ENCODE results near the gene STIL.

The STIL gene

GRCh38 chr1:47252795-47253194 is 61.2 kb downstream of the STIL start:
- no peak overlapping the region for H3K9ac ChIP-seq (ENCODE audit: low read depth, low read length)
- peaks cover 5% of the 10 kb centered on the region for H3K36me3 ChIP-seq (ENCODE audit: control insufficient read depth, insufficient read depth, low read length)
- H3K4me1 ChIP-seq (ENCODE audit: control insufficient read depth, insufficient read depth, low read length), result no peaks in the 10 kb centered on the region
- no peak overlapping the region for H3K4me3 ChIP-seq (ENCODE audit: low read depth, low read length)
- H3K9me3 ChIP-seq (ENCODE audit: control insufficient read depth, insufficient read depth, low read length), result no peaks in the 10 kb centered on the region
- no peaks in the 10 kb centered on the region for H3K27me3 ChIP-seq (ENCODE audit: control insufficient read depth, insufficient read depth, low read length)

GRCh38 chr1:47252369-47252768 is 61.6 kb downstream of the STIL start:
- no peaks in the 10 kb centered on the region for H3K9me3 ChIP-seq (ENCODE audit: control insufficient read depth, insufficient read depth, low read length)
- no peak overlapping the region for H3K4me3 ChIP-seq (ENCODE audit: low read depth, low read length)
- no peak overlapping the region for H3K9ac ChIP-seq (ENCODE audit: low read depth, low read length)
- no peaks in the 10 kb centered on the region for H3K4me1 ChIP-seq (ENCODE audit: control insufficient read depth, insufficient read depth, low read length)
- no peaks in the 10 kb centered on the region for H3K27me3 ChIP-seq (ENCODE audit: control insufficient read depth, insufficient read depth, low read length)
- peaks cover 3% of the 10 kb centered on the region for H3K36me3 ChIP-seq (ENCODE audit: control insufficient read depth, insufficient read depth, low read length)

- Histone ChIP-seq H3K4me3 (ENCODE audit: low read depth, low read length) (no peak overlapping the region), H3K9ac (ENCODE audit: low read depth, low read length) (no peak overlapping the region), H3K27me3 (ENCODE audit: control insufficient read depth, insufficient read depth, low read length) (peaks cover 6% of the 10 kb centered on the region), H3K9me3 (ENCODE audit: control insufficient read depth, insufficient read depth, low read length) (no peaks in the 10 kb centered on the region), H3K4me1 (ENCODE audit: control insufficient read depth, insufficient read depth, low read length) (no peaks in the 10 kb centered on the region), H3K36me3 (ENCODE audit: control insufficient read depth, insufficient read depth, low read length) (no peaks in the 10 kb centered on the region)
Measured at GRCh38 chr1:47249755-47250154, 64.2 kb downstream of the STIL start.

DNA sequence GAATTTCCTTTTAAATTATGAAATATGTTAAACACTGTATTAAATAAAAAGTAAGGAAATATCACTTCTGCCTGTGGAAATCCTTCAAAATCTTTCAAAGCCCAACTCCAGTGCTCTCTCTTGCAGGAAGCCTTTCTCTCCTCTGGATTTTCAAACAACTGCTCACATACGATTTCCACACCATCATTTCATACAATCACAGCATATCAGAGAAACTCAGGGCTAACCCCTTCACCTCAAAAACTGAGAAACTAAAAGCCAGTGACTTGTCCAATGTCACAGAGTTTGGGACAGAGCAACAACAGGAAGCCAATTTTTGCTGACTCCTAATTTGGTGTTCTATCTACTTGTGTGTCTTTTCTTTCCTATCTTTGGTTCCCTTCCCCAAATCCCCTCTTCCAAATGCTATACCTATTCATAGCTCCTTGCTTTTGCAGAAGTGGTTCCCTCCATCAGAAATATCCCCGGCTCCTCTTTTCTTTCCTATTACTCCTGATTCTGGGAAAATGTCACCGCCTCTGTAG is 69.5 kb downstream of the STIL start:
- Histone ChIP-seq H3K36me3 (ENCODE audit: control insufficient read depth, insufficient read depth, low read length) (no peaks in the 10 kb centered on the region), H3K9ac (ENCODE audit: low read depth, low read length) (no peak overlapping the region)

DNA sequence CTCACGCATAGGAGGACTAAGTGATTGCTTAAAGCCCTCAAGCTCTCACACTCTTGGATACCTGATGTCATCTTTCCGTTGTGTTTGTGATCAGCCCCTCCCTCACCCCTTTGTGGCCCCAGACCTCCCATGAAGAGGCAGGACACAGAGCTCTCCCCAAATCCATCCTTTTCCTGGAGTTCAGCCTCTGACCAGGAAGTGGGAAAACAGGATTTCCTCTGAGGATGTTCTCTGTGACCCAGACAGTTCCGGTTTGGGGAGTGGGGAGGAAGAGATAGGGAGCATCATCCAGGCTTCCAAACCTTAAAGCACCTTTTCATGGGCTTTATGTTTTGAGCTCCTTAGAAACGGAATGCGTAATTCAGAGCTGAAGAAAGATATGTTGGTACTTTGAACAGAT is 70.0 kb downstream of the STIL start:
- Histone ChIP-seq H3K4me3 (ENCODE audit: low read depth, low read length) (no peak overlapping the region), H3K4me1 (ENCODE audit: control insufficient read depth, insufficient read depth, low read length) (no peaks in the 10 kb centered on the region), H3K9me3 (ENCODE audit: control insufficient read depth, insufficient read depth, low read length) (no peaks in the 10 kb centered on the region), H3K9ac (ENCODE audit: low read depth, low read length) (no peak overlapping the region), H3K27me3 (ENCODE audit: control insufficient read depth, insufficient read depth, low read length) (peaks cover 44% of the 10 kb centered on the region), H3K36me3 (ENCODE audit: control insufficient read depth, insufficient read depth, low read length) (no peaks in the 10 kb centered on the region)

More for the DNA sequence above, 69.5 kb downstream of the STIL start:
- no peak overlapping the region for H3K4me3 ChIP-seq (ENCODE audit: low read depth, low read length)
- H3K4me1 ChIP-seq (ENCODE audit: control insufficient read depth, insufficient read depth, low read length), result no peaks in the 10 kb centered on the region
- H3K27me3 ChIP-seq (ENCODE audit: control insufficient read depth, insufficient read depth, low read length), result peaks cover 39% of the 10 kb centered on the region
- H3K9me3 ChIP-seq (ENCODE audit: control insufficient read depth, insufficient read depth, low read length), result no peaks in the 10 kb centered on the region

GRCh38 chr1:47241114-47242113 is 72.5 kb downstream of the STIL start:
- no peaks in the 10 kb centered on the region for H3K36me3 ChIP-seq (ENCODE audit: control insufficient read depth, insufficient read depth, low read length)
- no peaks in the 10 kb centered on the region for H3K4me1 ChIP-seq (ENCODE audit: control insufficient read depth, insufficient read depth, low read length)
- H3K4me3 ChIP-seq (ENCODE audit: low read depth, low read length), result no peak overlapping the region
- H3K27me3 ChIP-seq (ENCODE audit: control insufficient read depth, insufficient read depth, low read length), result peaks cover 61% of the 10 kb centered on the region
- no peak overlapping the region for H3K9ac ChIP-seq (ENCODE audit: low read depth, low read length)
- H3K9me3 ChIP-seq (ENCODE audit: control insufficient read depth, insufficient read depth, low read length), result no peaks in the 10 kb centered on the region

DNA sequence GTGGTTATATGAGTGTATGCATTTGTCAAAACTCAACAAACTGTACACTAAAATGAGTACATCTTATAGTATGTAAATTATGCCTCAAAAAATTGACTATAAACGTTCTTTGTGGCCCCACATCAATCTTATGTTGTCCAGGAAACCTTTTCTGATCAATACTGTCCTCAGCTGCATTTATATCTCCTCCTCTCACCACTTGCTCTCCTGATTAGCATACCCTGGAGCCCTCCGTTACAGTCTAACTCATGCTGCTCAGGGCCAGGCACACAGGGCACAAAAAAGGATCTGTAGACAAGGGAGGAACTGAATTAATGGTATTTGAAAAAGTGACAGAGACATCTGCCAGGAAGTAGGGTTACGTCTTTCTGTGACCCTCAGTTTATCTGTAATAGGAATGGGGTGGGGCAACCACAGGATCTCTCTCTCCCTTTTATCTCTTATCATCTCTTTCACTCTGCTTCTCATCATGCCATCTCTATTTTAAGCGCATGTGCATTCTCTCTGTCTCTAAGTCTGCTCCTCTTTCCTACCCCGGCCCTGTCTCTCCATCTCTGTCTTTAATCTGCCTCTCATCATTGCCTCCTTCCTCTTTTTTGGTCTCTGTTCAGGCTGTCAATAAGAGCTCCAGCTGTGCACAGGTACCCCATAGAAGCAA is 74.9 kb downstream of the STIL start:
- Histone ChIP-seq H3K9ac (ENCODE audit: low read depth, low read length) (no peak overlapping the region), H3K4me1 (ENCODE audit: control insufficient read depth, insufficient read depth, low read length) (peaks cover 5% of the 10 kb centered on the region), H3K36me3 (ENCODE audit: control insufficient read depth, insufficient read depth, low read length) (no peaks in the 10 kb centered on the region), H3K9me3 (ENCODE audit: control insufficient read depth, insufficient read depth, low read length) (no peaks in the 10 kb centered on the region), H3K27me3 (ENCODE audit: control insufficient read depth, insufficient read depth, low read length) (peaks cover 73% of the 10 kb centered on the region), H3K4me3 (ENCODE audit: low read depth, low read length) (no peak overlapping the region)

GRCh38 chr1:47235806-47236205 is 78.1 kb downstream of the STIL start:
- Histone ChIP-seq H3K36me3 (ENCODE audit: control insufficient read depth, insufficient read depth, low read length) (no peaks in the 10 kb centered on the region), H3K27me3 (ENCODE audit: control insufficient read depth, insufficient read depth, low read length) (peaks cover 81% of the 10 kb centered on the region), H3K4me3 (ENCODE audit: low read depth, low read length) (peak overlapping the region; percentile 9), H3K9ac (ENCODE audit: low read depth, low read length) (no peak overlapping the region), H3K4me1 (ENCODE audit: control insufficient read depth, insufficient read depth, low read length) (peaks cover 10% of the 10 kb centered on the region), H3K9me3 (ENCODE audit: control insufficient read depth, insufficient read depth, low read length) (no peaks in the 10 kb centered on the region)

DNA sequence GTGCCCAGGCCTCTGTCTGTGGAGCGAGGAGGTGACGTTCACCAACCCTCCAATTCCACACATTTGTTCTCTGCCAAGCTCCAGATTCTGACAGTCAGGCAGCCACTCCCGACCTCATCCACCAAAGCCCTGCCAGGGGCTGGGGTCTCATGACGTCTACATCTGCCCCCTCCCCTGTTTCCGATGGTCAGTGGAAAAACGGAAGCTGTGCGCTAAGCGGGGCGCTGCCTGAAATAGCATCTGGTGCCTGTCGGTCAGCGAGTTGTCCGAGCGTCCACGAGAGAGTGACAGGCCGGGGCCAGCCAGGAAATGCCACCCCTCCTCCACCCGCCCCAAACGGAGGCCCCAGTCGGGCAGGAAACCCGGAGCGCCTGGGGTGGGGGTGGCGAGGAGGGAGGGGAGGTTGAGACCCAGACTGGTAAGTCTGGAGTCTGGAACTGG is 78.7 kb downstream of the STIL start:
- Histone ChIP-seq H3K27me3 (ENCODE audit: control insufficient read depth, insufficient read depth, low read length) (peaks cover 86% of the 10 kb centered on the region), H3K4me3 (ENCODE audit: low read depth, low read length) (peak overlapping the region; percentile 9), H3K36me3 (ENCODE audit: control insufficient read depth, insufficient read depth, low read length) (no peaks in the 10 kb centered on the region), H3K9ac (ENCODE audit: low read depth, low read length) (no peak overlapping the region), H3K4me1 (ENCODE audit: control insufficient read depth, insufficient read depth, low read length) (peaks cover 10% of the 10 kb centered on the region), H3K9me3 (ENCODE audit: control insufficient read depth, insufficient read depth, low read length) (no peaks in the 10 kb centered on the region)

GRCh38 chr1:47233186-47233585 is 80.8 kb downstream of the STIL start:
- Histone ChIP-seq H3K36me3 (ENCODE audit: control insufficient read depth, insufficient read depth, low read length) (no peaks in the 10 kb centered on the region), H3K9ac (ENCODE audit: low read depth, low read length) (no peak overlapping the region), H3K27me3 (ENCODE audit: control insufficient read depth, insufficient read depth, low read length) (peaks cover 93% of the 10 kb centered on the region), H3K4me1 (ENCODE audit: control insufficient read depth, insufficient read depth, low read length) (peaks cover 18% of the 10 kb centered on the region), H3K4me3 (ENCODE audit: low read depth, low read length) (peak overlapping the region; percentile 30), H3K9me3 (ENCODE audit: control insufficient read depth, insufficient read depth, low read length) (no peaks in the 10 kb centered on the region)

- peaks cover 18% of the 10 kb centered on the region for H3K4me1 ChIP-seq (ENCODE audit: control insufficient read depth, insufficient read depth, low read length)
- H3K4me3 ChIP-seq (ENCODE audit: low read depth, low read length), result peak within 1 kb of the TSS; percentile 50
- no peaks in the 10 kb centered on the region for H3K36me3 ChIP-seq (ENCODE audit: control insufficient read depth, insufficient read depth, low read length)
- H3K9ac ChIP-seq (ENCODE audit: low read depth, low read length), result no peak within 1 kb of the TSS
- peaks cover 93% of the 10 kb centered on the region for H3K27me3 ChIP-seq (ENCODE audit: control insufficient read depth, insufficient read depth, low read length)
- no peaks in the 10 kb centered on the region for H3K9me3 ChIP-seq (ENCODE audit: control insufficient read depth, insufficient read depth, low read length)
Measured at GRCh38 chr1:47232187-47232874, 81.6 kb downstream of the STIL start, which contains the start of gene TAL1. Gene TAL1, minus strand, starts transcription at chr1:47232225. Its CDS starts 6,337 bp downstream, at chr1:47225888.

Data from iPS-15b (cell line).